ENCODE results near the gene TNKS1BP1.
"Not testable (repeated sequence)": the region's sequence is repeated elsewhere in the genome, so short reads cannot be mapped to it uniquely, and the experiment has no call there.

The TNKS1BP1 gene

DNA sequence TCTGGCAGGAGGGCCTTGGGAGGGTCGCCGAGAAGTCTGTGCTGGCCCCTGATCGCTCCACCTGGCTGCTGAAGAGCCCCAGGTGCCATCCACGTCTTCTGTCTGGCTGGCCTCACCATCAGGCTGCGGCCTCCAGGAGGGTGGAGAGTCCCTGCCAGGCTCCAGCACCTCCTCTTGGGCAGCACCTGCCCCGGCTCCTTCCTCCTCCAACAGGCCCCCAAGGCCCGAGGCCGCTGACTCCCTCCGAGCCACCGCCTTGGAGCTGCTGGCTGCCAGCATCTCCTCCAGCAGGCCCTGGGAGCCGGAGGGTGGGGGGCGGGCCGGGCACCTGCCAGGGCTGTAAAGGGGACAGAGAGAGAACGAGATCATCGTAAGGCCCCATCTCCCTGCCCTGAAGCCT lies 22.3 kb downstream of the TNKS1BP1 start:
- in situ Hi-C loops (cut with MboI; ENCODE audit: low pct_unique_long_range_greater_than_20kb, low sequenced_read_pairs) = no loop called here
- no peak for DNase-seq

DNA sequence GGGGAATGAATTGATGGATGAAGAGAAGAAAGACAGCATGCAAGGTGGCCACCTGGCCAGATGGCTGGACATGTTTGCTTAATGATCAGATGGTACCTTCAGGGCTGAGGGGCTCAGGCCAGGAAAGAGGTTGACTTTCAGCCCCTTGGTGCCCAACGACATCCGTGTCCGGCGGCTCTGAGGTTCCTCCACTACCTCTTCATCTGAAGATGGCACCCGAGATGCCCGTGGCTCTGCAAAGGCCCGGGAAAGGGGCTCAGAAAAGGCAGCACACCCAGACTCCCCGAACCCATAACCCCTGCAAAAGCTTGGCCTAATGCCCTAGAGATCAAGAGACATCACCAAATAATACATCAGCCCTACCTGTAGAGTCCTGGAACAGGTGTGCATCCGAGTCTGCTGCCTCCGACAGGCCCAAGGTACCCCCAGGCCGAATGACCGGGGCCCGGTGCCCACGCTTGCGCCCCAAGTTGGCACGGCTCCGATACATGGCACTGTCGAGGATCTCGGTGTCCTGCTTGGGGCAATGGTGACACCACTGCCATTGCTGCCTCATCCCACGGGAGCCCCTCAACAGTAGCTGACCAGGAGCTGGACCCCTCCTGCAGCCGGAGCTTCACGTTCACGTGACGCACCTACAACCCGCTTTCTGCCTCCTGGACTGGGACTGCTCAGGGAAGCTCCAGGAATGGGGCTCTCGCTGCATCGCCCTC lies 22.9 kb downstream of the TNKS1BP1 start:
- in situ Hi-C loops (cut with MboI; ENCODE audit: low pct_unique_long_range_greater_than_20kb, low sequenced_read_pairs) = no loop called here
- DNase-seq = no peak

DNA sequence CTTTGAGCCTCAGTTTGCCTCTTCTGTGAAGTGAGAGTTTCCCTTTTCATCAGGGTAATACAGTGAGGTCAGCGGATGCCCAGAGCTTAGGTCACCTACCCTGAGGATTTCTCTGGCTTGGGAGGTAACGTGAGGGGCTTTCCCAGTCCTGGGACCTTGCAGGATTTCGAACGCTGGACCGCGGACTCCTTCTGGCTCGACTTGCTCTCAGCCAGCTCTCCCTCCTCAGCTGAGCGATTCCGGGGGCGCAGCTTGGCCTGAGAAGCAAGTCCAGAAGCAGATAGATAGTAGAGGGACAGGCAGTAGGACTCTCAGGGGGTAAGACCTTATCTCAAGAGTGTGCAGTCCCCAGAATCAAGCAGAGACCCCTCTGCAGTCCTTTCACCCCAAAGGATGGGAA lies 24.0 kb downstream of the TNKS1BP1 start:
- DNase-seq = no peak
- in situ Hi-C loops (cut with MboI; ENCODE audit: low pct_unique_long_range_greater_than_20kb, low sequenced_read_pairs) = no loop called here

DNA sequence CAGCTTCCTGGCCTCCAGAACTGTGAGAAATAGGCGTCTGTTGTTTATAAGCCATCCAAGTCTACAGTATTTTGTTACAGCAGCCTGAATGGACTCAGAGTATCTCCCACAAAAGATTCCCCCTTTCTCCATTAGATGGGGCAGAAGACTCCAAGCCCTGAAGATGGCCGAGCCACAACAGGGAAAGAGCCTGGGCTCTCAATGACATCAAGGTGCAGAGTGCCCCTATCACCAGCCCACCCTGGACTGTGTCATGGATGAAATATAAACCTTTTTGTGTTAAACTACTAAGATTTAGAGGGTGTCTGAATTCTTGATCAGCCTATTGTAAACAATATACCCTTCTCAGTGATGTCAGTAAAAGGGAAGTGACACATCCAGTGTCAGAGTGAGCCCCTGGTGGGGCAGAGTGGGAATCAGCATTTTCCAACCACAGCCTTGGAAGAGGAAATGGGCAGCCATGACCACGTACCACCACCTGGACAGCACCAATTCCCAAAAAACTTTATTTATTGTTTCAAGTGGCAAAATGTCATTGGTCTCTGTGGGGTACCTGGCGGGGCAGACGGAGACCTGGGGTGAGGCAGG lies 25.5 kb downstream of the TNKS1BP1 start:
- DNase-seq = no peak
- in situ Hi-C loops (cut with MboI; ENCODE audit: low pct_unique_long_range_greater_than_20kb, low sequenced_read_pairs) = no loop called here

DNA sequence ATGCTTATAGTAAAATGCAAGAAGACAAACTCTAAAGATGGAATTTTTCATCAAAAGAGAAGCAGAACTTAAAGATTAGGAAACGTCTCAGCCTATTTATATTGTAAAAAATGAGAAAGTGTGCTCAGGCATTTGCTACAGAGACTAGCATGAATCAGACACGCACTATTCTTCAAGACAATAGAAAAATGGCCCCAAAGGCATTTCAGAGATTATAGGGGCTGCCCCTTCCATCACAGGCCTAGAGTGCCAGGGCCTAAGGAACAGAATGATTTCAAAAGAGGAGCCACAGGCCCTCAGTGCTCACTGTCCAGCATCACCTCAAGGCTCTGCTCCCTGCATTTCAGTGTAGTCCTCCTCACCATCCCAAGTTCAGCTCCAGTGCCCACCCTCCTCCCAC lies 27.5 kb downstream of the TNKS1BP1 start:
- in situ Hi-C loops (cut with MboI; ENCODE audit: low pct_unique_long_range_greater_than_20kb, low sequenced_read_pairs) = no loop called here
- DNase-seq = no peak

DNA sequence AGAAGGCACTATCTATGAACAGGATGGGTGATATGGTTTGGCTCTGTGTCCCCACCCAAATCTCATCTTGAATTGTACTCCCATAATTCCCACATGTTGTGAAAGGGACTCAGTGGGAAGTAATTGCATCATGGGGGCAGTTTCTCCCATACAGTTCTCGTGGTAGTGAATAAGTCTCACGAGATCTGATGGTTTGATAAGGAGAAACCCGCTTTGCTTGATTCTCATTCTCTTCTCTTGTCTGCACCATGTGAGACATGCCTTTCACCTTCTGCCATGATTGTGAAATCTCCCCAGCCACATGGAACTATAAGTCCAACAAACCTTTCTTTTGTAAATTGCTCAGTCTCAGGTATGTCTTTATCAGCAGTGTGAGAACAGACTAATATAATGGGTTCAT lies 28.5 kb downstream of the TNKS1BP1 start:
- DNase-seq; in situ Hi-C loops (cut with MboI; ENCODE audit: low pct_unique_long_range_greater_than_20kb, low sequenced_read_pairs): not testable (repeated sequence)

DNA sequence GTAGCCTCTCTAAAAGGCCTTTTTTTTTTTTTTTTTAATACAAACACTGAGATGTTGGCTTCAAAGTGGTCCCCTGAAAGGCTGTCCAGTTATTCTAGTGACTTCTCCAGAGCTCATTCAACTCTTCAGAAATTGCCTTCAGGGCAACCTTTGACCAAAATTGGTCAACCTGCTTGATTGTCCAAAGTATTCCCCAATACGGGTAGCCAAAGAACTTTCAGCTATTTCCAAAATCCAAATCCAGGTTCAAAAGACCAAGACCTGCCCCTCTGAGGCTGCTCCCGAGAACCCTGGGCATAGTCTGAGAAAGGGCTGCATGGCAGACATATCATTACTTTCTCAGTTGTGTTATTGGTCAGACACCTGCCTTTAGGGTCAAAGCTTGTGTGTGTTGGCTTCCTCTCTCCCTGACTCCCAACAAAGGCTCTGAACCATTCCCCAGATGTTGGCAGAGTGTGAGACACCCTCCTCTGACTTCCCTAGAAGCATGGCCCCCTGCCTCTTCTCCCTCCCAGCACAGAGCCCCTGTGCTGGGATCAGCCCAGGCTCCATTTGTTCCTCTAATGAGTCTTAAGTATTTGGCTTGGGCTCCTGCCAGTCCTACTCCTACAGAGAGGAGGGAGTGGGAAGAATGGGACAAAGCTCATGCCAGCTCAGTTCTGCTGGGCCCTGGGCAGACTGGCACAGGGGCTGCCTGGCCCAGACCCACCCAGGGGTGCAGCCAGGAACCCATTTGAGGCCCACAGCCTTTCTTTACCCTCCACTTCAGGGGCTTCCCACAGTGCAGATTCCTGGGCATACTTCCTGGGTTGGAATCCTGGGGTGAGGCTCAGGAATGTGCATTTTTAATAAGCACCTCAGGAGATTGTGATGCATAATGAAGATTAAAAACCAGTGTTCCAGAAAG lies 30.3 kb downstream of the TNKS1BP1 start:
- in situ Hi-C loops (cut with MboI; ENCODE audit: low pct_unique_long_range_greater_than_20kb, low sequenced_read_pairs) = no loop called here
- no peak for DNase-seq

DNA sequence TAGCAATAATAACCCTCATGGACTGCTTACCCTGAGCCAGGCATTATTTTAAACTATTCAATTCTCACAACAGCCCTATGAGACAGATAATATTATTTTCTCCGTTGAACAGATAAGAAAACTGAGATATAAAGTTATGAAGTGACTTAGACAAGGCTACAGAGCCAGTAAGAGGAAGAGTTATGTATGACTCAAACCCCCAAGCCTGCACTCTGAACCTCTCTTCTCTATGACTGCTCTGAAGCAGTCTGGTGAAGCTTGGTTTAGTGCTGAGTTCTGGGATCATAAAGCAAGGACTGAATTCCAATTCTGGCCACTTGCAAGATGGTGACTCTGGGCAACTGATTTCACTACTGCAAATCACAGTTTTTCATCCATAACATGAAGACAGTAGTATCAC lies 34.5 kb downstream of the TNKS1BP1 start:
- in situ Hi-C loops (cut with MboI; ENCODE audit: low pct_unique_long_range_greater_than_20kb, low sequenced_read_pairs) = no loop called here
- DNase-seq = no peak

DNA sequence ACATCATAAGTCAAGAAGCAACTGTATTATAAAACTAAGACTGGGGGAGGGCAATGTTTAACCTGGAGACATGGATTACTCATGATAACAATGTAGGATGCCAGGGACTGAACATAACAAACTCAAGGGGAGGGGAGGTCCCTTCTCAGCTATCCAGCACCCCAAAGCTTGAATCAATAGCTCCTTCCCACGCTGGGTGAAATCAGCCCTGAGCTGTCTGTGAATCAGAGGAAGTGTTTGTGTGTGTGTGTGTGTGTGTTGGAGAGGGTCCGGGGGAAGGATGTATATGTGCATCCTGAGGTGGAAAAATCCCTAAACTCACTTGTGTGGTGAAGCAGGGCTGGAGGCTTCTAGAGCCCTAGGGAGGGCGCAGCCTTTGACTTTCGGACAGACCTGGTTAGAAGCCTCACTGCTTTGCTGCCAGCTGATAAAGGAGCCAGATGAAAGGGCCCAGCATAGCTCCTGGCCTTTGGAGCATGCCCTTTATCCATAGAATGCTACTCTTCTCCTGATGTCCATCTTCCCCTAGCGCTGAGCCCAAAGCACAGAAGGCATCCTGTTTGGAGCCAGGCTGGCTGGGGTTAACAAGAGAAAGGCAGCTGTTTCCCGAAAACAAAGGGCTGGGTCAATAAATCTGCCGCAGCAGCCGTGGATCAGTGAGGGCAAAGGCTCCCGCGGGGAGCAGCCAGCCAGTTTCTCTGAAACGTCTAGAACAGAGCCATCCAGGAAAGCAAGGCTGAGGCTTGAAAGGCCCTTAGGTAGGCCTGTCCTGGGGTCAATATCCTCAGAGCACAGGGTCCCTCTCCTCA lies 35.8 kb downstream of the TNKS1BP1 start:
- in situ Hi-C loops (cut with MboI; ENCODE audit: low pct_unique_long_range_greater_than_20kb, low sequenced_read_pairs) = loop anchor here (10.0 kb wide), 1 partner anchor 56 kb away; no protein-coding TSS in a partner anchor
- DNase-seq = no peak

DNA sequence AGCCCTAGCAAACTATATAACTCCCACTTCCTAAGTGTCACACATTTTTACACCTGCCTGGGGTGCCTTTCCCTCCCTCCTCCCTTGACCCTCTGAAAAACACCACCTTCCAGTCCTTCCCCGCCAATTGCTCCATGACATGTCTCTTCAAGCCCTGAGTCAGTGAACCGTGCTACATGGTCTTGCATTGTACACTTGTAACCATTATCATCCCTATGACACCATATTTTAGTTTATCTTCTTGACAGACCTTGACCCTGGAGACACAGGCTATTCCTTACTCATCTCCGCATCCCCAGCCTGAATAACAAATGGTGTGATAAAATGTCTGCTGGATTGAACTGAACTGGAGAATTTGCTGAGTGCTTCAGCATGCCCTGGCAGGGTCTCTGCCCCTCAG lies 36.9 kb downstream of the TNKS1BP1 start:
- no peak for DNase-seq
- in situ Hi-C loops (cut with MboI; ENCODE audit: low pct_unique_long_range_greater_than_20kb, low sequenced_read_pairs) = loop anchor here (10.0 kb wide), 1 partner anchor 57 kb away; no protein-coding TSS in a partner anchor

DNA sequence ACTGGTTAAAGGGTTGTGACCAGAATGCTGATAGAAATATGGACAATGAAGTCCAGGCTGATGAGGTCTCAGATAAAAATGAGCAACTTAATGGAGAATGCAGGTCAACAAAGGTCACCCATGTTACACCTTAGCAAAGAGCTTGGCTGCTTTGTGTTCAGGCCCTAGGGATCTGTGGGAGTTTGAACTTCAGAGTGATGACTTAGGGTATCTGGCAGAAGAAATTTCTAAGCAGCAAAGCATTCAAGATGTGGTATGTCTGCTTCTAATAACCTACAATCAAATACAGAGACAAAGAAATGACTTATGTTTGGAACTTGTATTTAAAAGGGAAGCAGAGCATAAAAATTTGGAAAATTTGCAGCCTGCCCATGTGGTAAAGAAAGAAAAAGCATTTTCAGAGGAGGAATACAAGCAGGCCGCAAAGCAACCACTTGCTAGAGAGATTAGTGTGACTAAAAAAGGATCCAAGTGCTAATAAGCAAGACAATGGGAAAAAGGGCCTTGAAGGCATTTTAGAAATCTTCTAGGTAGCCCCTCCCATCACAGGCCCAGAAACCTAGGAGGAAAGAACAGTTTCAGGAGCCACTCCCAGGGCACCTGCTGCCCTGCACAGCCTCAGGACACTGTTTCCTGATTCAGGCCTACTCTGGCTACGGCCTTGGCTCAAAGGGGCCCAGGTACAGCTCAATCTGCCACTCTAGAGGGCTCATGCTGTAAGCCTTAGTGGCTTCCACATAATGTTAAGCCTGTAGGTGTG lies 41.3 kb downstream of the TNKS1BP1 start:
- no peak for DNase-seq
- in situ Hi-C loops (cut with MboI; ENCODE audit: low pct_unique_long_range_greater_than_20kb, low sequenced_read_pairs) = loop anchor here (10.0 kb wide), 1 partner anchor 61 kb away; no protein-coding TSS in a partner anchor

DNA sequence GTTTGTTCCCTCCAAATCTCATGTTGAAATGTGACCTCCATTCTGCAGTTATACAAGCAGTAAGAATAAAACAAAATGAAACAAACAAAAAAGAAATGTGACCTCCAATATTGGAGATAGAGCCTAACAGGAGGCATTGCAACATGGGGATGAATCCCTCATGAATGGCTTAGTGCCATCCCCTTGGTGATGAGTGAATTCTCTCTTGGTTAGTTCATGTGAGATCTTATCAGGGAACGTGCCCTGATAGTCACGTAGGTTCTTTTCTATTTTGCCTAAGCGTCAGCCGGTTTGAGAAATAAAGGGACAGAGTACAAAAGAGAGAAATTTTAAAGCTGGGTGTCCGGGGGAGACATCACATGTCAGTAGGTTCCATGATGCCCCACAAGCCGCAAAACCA lies 43.2 kb downstream of the TNKS1BP1 start:
- in situ Hi-C loops (cut with MboI; ENCODE audit: low pct_unique_long_range_greater_than_20kb, low sequenced_read_pairs) = loop anchor here (10.0 kb wide), 1 partner anchor 63 kb away; no protein-coding TSS in a partner anchor
- DNase-seq = not testable (repeated sequence)

DNA sequence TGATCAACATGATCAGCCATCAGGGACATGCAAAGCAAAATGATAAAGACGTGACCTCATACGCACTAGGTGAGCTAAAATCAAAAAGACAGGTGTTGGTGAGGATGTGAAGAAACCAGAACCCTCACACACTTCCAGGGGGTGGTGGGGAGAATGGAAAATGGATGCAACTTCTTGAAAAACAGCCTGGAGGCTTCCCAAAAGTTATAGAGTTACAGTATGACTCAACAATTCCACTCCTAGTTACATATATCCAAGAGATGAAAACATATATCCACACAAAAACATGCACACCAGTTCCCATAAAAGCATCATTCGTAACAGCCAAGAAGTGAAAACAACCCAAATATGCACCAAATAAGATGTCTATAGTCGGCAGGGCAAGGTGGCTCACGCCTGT lies 45.6 kb downstream of the TNKS1BP1 start:
- in situ Hi-C loops (cut with MboI; ENCODE audit: low pct_unique_long_range_greater_than_20kb, low sequenced_read_pairs) = no loop called here
- no peak for DNase-seq

DNA sequence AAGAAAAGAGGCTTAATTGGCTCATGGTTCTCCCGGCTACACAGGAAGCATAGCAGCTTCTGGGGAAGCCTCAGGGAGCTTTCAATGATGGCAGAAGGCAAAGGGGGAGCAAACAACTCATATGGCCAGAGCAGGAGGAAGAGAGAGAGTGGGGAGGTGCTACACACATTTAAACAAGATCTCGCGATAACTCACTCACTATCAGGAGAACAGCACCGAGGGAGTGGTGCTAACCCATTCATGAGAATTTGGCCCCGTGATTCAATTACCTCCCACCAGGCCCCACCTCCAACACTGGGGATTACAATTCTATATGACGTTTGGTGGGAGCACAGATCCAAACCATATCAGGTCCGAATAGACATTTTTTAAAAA lies 46.0 kb downstream of the TNKS1BP1 start:
- no peak for DNase-seq
- in situ Hi-C loops (cut with MboI; ENCODE audit: low pct_unique_long_range_greater_than_20kb, low sequenced_read_pairs) = no loop called here

DNA sequence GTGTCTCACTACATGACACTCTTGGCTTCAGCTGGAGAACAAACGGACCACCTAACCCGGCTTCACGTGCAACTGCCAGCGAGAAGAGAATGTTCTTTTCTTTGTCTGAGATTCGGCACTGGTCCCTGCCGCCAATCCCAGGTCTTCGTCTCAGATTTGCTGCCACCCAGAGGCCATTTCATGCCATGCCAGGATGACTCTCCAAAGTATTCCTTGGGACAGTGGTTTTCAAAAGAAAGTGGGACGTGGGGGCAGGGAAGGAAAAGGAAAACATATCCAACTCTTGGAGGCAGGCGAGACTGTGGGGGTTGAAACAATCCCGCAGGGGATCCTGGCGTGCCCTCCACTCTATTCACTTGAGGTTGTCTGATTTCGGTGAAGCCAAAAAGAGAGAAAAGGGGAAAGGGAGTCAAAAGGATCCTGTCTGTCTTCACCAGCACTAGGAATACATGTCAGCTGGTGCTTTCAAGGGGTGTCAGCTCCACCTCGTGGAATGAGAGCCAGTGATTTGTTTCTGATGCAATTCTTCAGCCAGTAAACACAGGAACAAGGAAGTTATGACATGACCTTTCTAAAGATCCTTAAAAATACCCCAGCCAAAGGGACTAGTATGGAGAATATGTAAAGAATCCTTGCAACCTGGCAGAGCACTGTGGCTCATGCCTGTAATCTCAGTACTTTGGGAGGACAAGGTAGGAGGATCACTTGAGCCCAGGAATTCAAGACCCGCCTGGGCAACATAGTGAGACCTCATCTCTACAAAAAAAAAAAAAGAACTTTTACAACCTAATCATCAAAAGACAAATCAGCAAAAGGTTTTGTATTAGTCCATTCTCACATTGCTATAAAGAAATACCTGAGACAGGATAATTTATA lies 46.7 kb downstream of the TNKS1BP1 start:
- peak; percentile 51 for DNase-seq
- in situ Hi-C loops (cut with MboI; ENCODE audit: low pct_unique_long_range_greater_than_20kb, low sequenced_read_pairs) = no loop called here

DNA sequence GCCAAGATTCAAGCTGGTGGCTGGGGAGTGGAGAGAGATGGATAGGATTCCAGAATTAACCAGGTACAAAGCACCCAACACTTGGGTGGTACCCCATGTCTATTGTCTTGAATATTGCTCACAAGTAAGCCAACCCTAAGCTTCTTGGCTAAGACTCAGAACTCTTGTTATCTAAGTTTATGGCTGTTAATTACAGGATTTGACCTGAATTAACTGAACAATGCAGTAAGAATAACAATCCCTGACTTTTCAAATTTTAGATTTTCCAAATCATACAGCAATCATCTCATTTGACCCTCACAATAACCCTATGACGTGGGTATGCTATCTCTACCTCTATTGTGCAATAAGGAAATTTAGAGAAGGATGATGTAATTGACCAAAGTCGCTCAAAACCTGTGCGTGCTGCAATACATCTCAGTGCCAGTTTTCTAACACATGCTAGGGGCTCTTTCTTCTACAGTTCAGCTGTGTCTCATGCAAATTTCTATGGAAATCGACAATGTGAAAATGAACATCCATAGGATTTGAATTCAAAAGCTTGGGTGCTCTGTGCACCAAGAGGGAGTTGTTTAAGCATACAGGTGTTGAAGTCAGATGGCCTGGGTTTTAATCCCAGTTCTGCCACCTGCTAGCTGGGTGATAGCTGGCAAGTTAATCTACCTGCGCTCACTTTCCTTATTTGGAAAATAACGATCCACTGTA lies 47.6 kb downstream of the TNKS1BP1 start:
- in situ Hi-C loops (cut with MboI; ENCODE audit: low pct_unique_long_range_greater_than_20kb, low sequenced_read_pairs) = no loop called here
- DNase-seq = no peak
